NCI-H146 (cell line): ENCODE results near the gene LDLR.

Experiments used
- DNase-seq: peaks from one replicate; lab custom pipeline; 2025; lab: John Stamatoyannopoulos, UW

The LDLR gene

GRCh38 chr19:11089254-11090013 is at the start of gene LDLR:
Gene LDLR, plus strand, starts transcription at chr19:11089463. Its CDS starts 86 bp downstream, at chr19:11089549.
- DNase-seq: peak; percentile 94

- DNase-seq: no peak
Measured at GRCh38 chr19:11041194-11041593, 48.1 kb upstream of the LDLR start.

DNA sequence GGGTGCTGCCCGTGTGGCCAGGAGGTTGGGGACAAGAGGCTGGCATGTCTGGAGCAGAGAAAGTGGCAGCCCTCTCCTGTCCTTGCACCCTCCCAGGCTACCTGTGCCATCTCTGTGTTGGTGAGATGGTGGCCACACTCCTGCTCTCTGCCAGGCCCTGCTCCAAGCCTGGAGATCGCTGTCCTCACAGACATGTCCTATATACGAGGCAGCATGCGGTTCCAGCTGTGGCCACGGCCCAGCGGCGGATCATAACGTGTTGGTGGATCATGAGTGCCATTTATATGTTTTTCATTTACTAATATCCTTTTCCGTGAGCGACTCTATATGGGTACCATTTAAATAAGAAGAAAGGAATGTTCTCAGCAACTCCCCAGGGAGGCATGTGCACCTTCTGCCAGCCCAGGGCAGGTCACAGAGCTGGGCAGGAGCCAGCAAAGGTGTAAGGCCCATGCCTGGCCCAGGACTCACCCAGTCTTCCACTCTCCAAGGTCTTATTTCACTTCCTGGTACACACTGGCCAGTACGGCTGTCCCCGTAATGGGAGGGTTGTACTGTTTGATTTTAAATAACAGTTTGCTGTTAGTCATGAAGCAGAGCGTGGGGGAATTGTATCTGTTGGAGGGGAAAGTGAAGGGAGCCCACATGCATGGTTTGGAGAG is 47.2 kb upstream of the LDLR start:
- DNase-seq: no peak

DNA sequence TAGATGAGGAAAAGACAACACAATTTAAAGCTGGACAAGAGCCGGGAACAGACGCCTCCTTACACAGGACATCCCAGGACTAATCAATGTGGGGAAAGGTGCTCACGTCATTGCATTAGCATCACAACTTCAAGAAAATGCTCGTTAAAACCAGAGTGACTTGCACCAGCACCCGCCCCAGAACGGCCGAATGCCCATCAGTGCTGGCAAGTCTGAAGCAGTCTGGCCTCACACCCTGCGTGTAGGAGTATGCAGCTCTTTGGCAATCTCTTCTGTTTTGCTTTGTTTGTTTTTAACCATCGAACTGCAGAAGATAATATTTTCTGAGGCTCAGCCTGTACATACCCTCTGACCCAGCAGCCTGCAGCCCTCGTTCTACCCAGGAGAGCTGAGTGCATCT is 44.8 kb upstream of the LDLR start:
- no peak for DNase-seq

DNA sequence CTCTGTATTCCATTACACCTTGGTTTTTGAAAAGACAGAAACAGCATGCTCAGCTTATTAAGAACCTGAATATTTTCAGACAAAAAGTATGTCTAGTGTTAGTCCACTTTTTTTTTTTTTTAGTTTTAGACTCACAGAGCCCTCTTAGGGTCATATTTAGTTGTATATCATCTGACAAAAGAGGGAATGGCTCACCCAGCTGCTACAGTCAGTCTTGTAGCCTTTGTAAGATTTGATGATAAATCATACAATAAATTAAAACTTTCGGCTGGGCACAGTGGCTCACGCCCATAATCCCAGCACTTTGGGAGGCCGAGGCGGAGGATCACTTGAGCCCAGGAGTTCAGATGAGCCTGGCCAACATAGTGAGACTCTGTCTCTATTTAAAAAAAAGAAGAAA is 43.7 kb upstream of the LDLR start:
- no peak for DNase-seq

- no peak for DNase-seq
Measured at GRCh38 chr19:11046605-11047354, 42.5 kb upstream of the LDLR start.

- no peak for DNase-seq
Measured at GRCh38 chr19:11047866-11048265, 41.4 kb upstream of the LDLR start.

GRCh38 chr19:11050323-11051114 is 38.7 kb upstream of the LDLR start:
- DNase-seq: no peak

- no peak for DNase-seq
Measured at GRCh38 chr19:11053817-11054195, 35.5 kb upstream of the LDLR start.

- DNase-seq: no peak
Measured at GRCh38 chr19:11054200-11054599, 35.1 kb upstream of the LDLR start.

DNA sequence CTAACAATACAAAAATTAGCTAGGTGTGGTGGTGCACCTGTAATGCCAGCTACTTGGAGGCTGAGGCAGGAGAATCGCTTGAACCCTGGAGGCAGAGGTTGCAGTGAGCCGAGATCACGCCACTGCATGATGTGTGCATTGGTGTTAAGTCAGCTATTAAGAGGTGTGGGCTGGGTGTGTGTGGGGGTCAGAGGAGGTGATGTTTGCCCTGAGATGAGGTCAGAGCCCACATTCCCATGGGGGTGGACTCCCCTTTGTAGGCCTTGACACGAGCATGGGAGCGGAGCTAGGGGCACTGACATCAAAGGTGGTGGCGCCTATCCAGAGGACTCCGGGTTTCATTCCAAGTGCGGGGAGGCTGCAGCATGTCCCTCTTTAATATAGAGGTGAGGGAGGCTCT is 34.6 kb upstream of the LDLR start:
- DNase-seq: no peak

GRCh38 chr19:11058246-11059030 is 30.8 kb upstream of the LDLR start:
- no peak for DNase-seq

GRCh38 chr19:11059511-11060358 is 29.5 kb upstream of the LDLR start:
- DNase-seq: no peak

- no peak for DNase-seq
Measured at GRCh38 chr19:11061952-11062351, 27.3 kb upstream of the LDLR start.

DNA sequence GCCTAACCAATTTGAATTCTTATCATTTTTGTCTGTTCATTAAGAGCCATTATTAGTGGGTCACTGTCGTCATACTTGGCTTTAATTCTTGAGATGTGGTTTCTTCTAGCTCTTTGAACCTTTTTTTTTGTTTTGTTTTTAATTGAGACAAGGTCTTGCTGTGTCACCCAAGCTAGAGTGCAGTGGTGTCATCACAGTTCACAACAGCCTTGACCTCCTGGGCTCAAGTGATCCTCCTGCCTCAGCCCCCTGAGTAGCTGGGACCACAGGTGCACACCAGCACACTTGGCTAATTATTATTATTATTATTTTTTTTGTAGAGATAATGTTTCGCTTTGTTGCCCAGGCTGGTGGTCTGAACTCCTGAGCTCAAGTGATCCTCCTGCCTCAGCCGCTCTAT is 25.8 kb upstream of the LDLR start:
- DNase-seq: no peak

- DNase-seq: no peak
Measured at GRCh38 chr19:11064831-11065303, 24.4 kb upstream of the LDLR start.

GRCh38 chr19:11066326-11066725 is 22.9 kb upstream of the LDLR start:
- DNase-seq: no peak

DNA sequence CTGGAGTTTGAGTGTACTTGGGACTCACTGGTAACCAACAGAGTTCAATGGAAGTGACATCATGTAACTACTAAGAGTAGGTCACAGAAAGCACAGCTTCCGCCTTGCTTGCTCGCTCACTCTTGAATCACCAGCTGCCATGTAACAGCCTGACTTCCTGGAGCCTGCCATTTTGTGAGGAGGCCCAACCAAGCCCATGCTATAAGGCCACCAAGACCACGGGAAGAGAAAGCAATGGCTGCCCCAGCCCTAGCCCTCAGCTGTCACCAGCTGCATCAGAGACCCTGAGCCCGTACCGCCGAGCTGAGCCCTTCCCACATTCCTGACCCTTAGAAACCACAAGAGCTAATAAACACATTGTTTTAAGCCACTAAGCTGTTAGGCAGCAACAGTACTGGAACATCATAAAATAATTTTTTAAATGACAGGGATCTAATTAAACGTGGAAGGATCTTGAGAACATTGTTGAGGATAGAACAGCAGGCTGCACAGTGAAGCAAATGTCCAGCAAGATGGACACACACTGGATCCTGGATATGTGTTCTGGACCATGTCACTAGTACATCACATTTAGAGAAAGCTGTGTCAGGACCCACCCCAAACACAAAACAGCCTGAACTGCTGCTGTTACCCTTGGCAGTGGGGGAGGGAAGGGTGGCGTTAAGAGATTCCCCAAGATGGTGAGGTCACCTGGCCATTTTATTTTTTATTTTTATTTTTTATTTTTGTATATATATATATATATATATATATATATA is 21.7 kb upstream of the LDLR start:
- DNase-seq: no peak

DNA sequence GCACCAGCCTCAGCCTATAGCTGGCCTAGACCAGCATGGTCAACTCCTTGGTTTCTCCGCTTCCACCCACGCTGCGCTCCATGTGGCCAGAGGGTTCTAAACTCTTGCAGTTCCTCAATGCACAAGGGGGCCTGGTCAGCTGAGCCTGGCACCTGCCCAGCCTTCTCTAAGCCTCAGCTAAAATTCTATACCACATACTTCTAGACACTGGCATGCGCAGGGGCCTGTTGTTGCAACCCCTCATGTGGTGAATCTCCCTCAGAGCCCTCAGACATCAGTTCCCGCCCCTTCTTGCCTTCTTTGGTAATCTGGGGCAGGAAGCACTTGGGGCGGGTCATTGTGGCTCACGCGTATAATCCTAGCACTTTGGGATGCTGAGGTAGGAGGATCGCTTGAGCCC is 19.7 kb upstream of the LDLR start:
- no peak for DNase-seq

- no peak for DNase-seq
Measured at GRCh38 chr19:11070123-11070522, 19.1 kb upstream of the LDLR start.
